K562 (cell line): Measurements from ENCODE around the gene KCTD15. TPM values are rescaled to one million over a fixed set of nuclear protein-coding genes. Genes with fewer than 3 reads are reported as not detected.
A peak's percentile ranks its signal among the peaks of the same experiment; 100 is the strongest.

Source experiments
- ATAC-seq: fragments of 200-7000 bp; cut with Tn5 transposase; 3 replicates; pipeline ENCODE4 v1.9.1; 2020; ENCODE audit warnings: moderate library complexity
- BruUV-seq: library from RNA; stranded (reverse); fragments of 400-500 nt; replicated peaks from 2 replicates; lab custom pipeline; 2021; lab: Mats Ljungman, UMichigan
- CTCF ChIA-PET: fragments of 300-600 bp; formaldehyde crosslinking; extraction: SDS; loops from one replicate; lab custom pipeline; 2021; ENCODE audit warnings: low intra/inter-chr PET ratio; lab: Yijun Ruan, JAX
- POLR2A ChIA-PET: fragments of 300-600, 350-650 bp; sonication (Branson Sonifier 250); formaldehyde crosslinking; extraction: SDS; loops from one replicate; lab custom pipeline; 2021; ENCODE audit warnings: antibody characterized with exemption, inconsistent platforms; lab: Yijun Ruan, JAX
- DNase-seq, 4 experiments: peaks; one replicate each; pipeline versions ENCODE4 v3.0.0 to v3.0.0-alpha.2; 2011 to 2018; ENCODE audit warnings: low spot score in 3 of 4, mixed read lengths in 3 of 4; ENCODE audit errors: extremely low read depth in 1 of 4
- FAIRE-seq: peaks from 2 replicates; lab custom pipeline; 2011; peaks lifted over from hg19 to GRCh38; lab: Jason Lieb, UNC
- H2AFZ ChIP-seq: 2 replicates; pipeline ENCODE4 v1.6.0; 2011; ENCODE audit warnings: low read depth, low read length, control low read depth, inconsistent platforms
- H3K27ac ChIP-seq: fragments of 200-600 bp; 3 replicates; pipeline ENCODE4 v1.8.0; 2011; ENCODE audit warnings: low read depth, mild to moderate bottlenecking, control low read depth, inconsistent platforms, low read length, moderate library complexity, mixed read lengths; ENCODE audit errors: extremely low read depth
- H3K27me3 ChIP-seq, 2 experiments: fragments of 300-600 bp in 1 of 2; 2 replicates in 1 of 2; 3 replicates in 1 of 2; pipeline versions ENCODE4 v1.6.0 to v1.8.0; 2011; ENCODE audit warnings: inconsistent platforms in 2 of 2, low read length in 2 of 2, mild to moderate bottlenecking in 1 of 2, mixed read lengths in 1 of 2, moderate library complexity in 1 of 2; ENCODE audit not compliant: control insufficient read depth in 2 of 2, insufficient read depth in 2 of 2
- H3K36me3 ChIP-seq: fragments of 300-600 bp; 3 replicates; pipeline ENCODE4 v1.8.0; 2011; ENCODE audit warnings: mild to moderate bottlenecking, low read length, inconsistent platforms; ENCODE audit not compliant: control insufficient read depth, insufficient read depth
- H3K4me1 ChIP-seq, 2 experiments: fragments of 200-600 bp in 1 of 2; replicated peaks in 1 of 2; 2 replicates in 1 of 2; 3 replicates in 1 of 2; pipeline versions ENCODE4 v1.5.1 to v1.8.0; 2011; ENCODE audit warnings: inconsistent platforms in 2 of 2, low read length in 2 of 2, mild to moderate bottlenecking in 1 of 2, mixed read lengths in 1 of 2, moderate library complexity in 1 of 2; ENCODE audit not compliant: control insufficient read depth in 2 of 2, insufficient read depth in 2 of 2
- H3K4me2 ChIP-seq: 2 replicates; pipeline ENCODE4 v1.6.1; 2011; ENCODE audit warnings: low read length, control low read depth, inconsistent platforms, mixed read lengths; ENCODE audit not compliant: insufficient read depth
- H3K4me3 ChIP-seq: fragments of 200-600 bp; sonication (generic), shearing (Covaris generic); 2 replicates; pipeline ENCODE4 v1.5.1; 2016; ENCODE audit warnings: control low read depth, inconsistent platforms
- H3K79me2 ChIP-seq: fragments of 200-600 bp; 3 replicates; pipeline ENCODE4 v1.8.0; 2011; ENCODE audit warnings: low read length, inconsistent platforms; ENCODE audit not compliant: control insufficient read depth, insufficient read depth
- H3K9ac ChIP-seq, 2 experiments: 2 replicates each; pipeline versions ENCODE4 v1.6.0 to v1.6.1; 2011; ENCODE audit warnings: low read depth in 2 of 2, low read length in 2 of 2, control low read depth in 1 of 2, inconsistent platforms in 1 of 2, mild to moderate bottlenecking in 1 of 2, mixed read lengths in 1 of 2; ENCODE audit not compliant: insufficient read depth in 1 of 2
- H3K9me1 ChIP-seq: one replicate; pipeline ENCODE4 v1.6.0; 2011; ENCODE audit warnings: inconsistent platforms, mild to moderate bottlenecking, low read length, moderate library complexity; ENCODE audit not compliant: control insufficient read depth, insufficient read depth
- H3K9me3 ChIP-seq: replicated peaks from 2 replicates; pipeline ENCODE4 v1.5.1; 2011; ENCODE audit warnings: low read depth, low read length, inconsistent platforms; ENCODE audit not compliant: control insufficient read depth, insufficient read depth
- H4K20me1 ChIP-seq: replicated peaks from 2 replicates; pipeline ENCODE4 v1.6.1; 2011; ENCODE audit warnings: low read length, inconsistent platforms, mixed read lengths; ENCODE audit not compliant: control insufficient read depth, insufficient read depth
- ATF4 ChIP-seq: fragments of 450-650 bp; formaldehyde crosslinking; IDR thresholded peaks from 2 replicates; pipeline ENCODE4 v1.4.0; 2022; ENCODE audit warnings: mild to moderate bottlenecking, moderate library complexity
- FIP1L1 ChIP-seq: fragments of 200-400 bp; formaldehyde crosslinking; IDR thresholded peaks from 2 replicates; pipeline ENCODE4 v1.6.1; 2018; ENCODE audit warnings: mild to moderate bottlenecking, low read depth, low read length; ENCODE audit not compliant: poor library complexity, severe bottlenecking
- HEY1 ChIP-seq: fragments of 250-450 bp; sonication (Bioruptor Pico); IDR thresholded peaks from 2 replicates; pipeline ENCODE4 v1.5.0; 2020; ENCODE audit warnings: mild to moderate bottlenecking, moderate library complexity, borderline replicate concordance
- HOMEZ ChIP-seq: fragments of 250-450 bp; sonication (Bioruptor Pico); IDR thresholded peaks from 2 replicates; pipeline ENCODE4 v1.4.0; 2020; ENCODE audit warnings: mild to moderate bottlenecking, moderate library complexity
- ILF3 ChIP-seq: fragments of 450-650 bp; IDR thresholded peaks from 2 replicates; pipeline ENCODE4 v1.6.1; 2018; ENCODE audit warnings: antibody characterized with exemption, mild to moderate bottlenecking, moderate library complexity, borderline replicate concordance
- KAT8 ChIP-seq: fragments of 450-650 bp; IDR thresholded peaks from 2 replicates; pipeline ENCODE4 v1.6.1; 2016; ENCODE audit warnings: low read depth, mild to moderate bottlenecking
- MTA1 ChIP-seq: fragments of 450-650 bp; IDR thresholded peaks from 2 replicates; pipeline ENCODE4 v1.6.1; 2017; ENCODE audit warnings: borderline replicate concordance
- NCOA6 ChIP-seq: fragments of 450-650 bp; IDR thresholded peaks from 2 replicates; pipeline ENCODE4 v1.6.1; 2017; ENCODE audit warnings: mild to moderate bottlenecking
- TAF15 ChIP-seq: fragments of 200-400 bp; formaldehyde crosslinking; IDR thresholded peaks from 2 replicates; pipeline ENCODE4 v1.6.1; 2017; ENCODE audit warnings: mild to moderate bottlenecking, low read depth, low read length, moderate library complexity
- ZBTB34 ChIP-seq: fragments of 250-450 bp; sonication (Bioruptor Pico); IDR thresholded peaks from 2 replicates; pipeline ENCODE4 v1.8.0; 2021; ENCODE audit warnings: mild to moderate bottlenecking, moderate library complexity
- ZBTB43 ChIP-seq: sonication (generic); formaldehyde crosslinking; IDR thresholded peaks from 2 replicates; pipeline ENCODE4 v1.8.0; 2023; ENCODE audit warnings: mild to moderate bottlenecking, missing genetic modification reagents
- ZBTB9 ChIP-seq: fragments of 450-650 bp; formaldehyde crosslinking; IDR thresholded peaks from 2 replicates; pipeline ENCODE4 v1.4.0; 2020; ENCODE audit warnings: mild to moderate bottlenecking, moderate library complexity
- ZFP30 ChIP-seq: fragments of 250-450 bp; sonication (Bioruptor Pico); IDR thresholded peaks from 2 replicates; pipeline ENCODE4 v1.8.0; 2022; ENCODE audit warnings: moderate library complexity, mild to moderate bottlenecking, inconsistent platforms, borderline replicate concordance
- ZNF197 ChIP-seq: fragments of 200-800 bp; sonication (Bioruptor generic); IDR thresholded peaks from 2 replicates; pipeline ENCODE4 v1.6.1; 2016; ENCODE audit warnings: low read depth, missing genetic modification characterization, missing compliant biosample characterization
- ZNF24 ChIP-seq: fragments of 450-650 bp; IDR thresholded peaks from 2 replicates; pipeline ENCODE4 v1.6.1; 2016
- ZNF766 ChIP-seq: fragments of 200-800 bp; sonication (Bioruptor generic); conservative IDR thresholded peaks from 2 replicates; pipeline ENCODE4 v1.6.1; 2016; ENCODE audit warnings: missing genetic modification characterization, missing compliant biosample characterization
- WGBS: fragments of 100-300 bp; shearing (Covaris generic); methylation state at CpG from one replicate; pipeline ENCODE4 v1.1.6; 2016; ENCODE audit warnings: low coverage, mixed read lengths; ENCODE audit not compliant: insufficient coverage; ENCODE audit errors: missing lambda C conversion rate; 5-methylcytosine and 5-hydroxymethylcytosine counted together
- in situ Hi-C: fragments of 300-500 bp; cut with MboI; formaldehyde crosslinking; loops from 4 replicates; pipeline ENCODE4 v1.15.0; 2018; ENCODE audit warnings: inconsistent platforms, mixed read lengths
- intact Hi-C: fragments of 100-400 bp; cut with micrococcal nuclease; formaldehyde crosslinking; loops from 2 replicates; pipeline ENCODE4 v1.14.2; 2022
- polyA plus RNA-seq, 8 experiments: library from polyadenylated mRNA; depleted of rRNA in 4 of 8; stranded (reverse) in 5 of 8; unstranded in 3 of 8; fragments of >200 nt; fragmentation: Nextera tagmentation in 2 of 8; fragmentation: Illumina TruSeq in 1 of 8; extraction: Ambion mirVana in 2 of 8; extraction: Trizol in 1 of 8; gene quantifications; 2 replicates each; pipeline versions ENCODE4 v1.2.1 to v1.2.3, GENCODE V29; 2011 to 2014; ENCODE audit warnings: inconsistent platforms in 1 of 8, missing spikeins in 1 of 8
- total RNA-seq, 7 experiments: library from RNA; depleted of rRNA in 6 of 7; stranded (reverse); fragments of >200 nt in 6 of 7; fragmentation: Illumina TruSeq in 2 of 7; extraction: Trizol in 2 of 7; gene quantifications; 2 replicates each; pipeline versions ENCODE4 v1.2.1 to v1.2.3, GENCODE V29; 2011 to 2021; ENCODE audit warnings: low replicate concordance in 1 of 7

KCTD15 gene
- total and polyA plus RNA-seq, 9 of the 15 experiments (the other 6 are each of a cell fraction or from before 2014, with no cell fraction given): 1.7 to 49.0 (median 11.8) TPM

- peaks cover 0 to 3% of the 10 kb centered on the region in 2 experiments; a peak in 1 of 5 replicates for H3K4me1 ChIP-seq
- H3K9me1 ChIP-seq: no peaks in the 10 kb centered on the region
- intact Hi-C loops (no loop called here), in situ Hi-C loops (no loop called here)
- H2AFZ ChIP-seq: no peak overlapping the region
- H3K4me2 ChIP-seq: no peak overlapping the region
- peak; percentile 44 for FAIRE-seq
- no peak overlapping the region for H3K9ac ChIP-seq
- ATAC-seq: peak; percentile 62; the same call in 2 of the 3 replicates
- DNase-seq: peak; percentile 49 to 67 (median 58)
- H4K20me1 ChIP-seq: peaks cover 30% of the 10 kb centered on the region
- H3K36me3 ChIP-seq: no peaks in the 10 kb centered on the region
- no TSS peak for BruUV-seq
- CTCF ChIA-PET: interaction anchor here (1.2 kb wide), 1 partner anchor 337 kb away, joined by 4 read pairs; no protein-coding TSS in a partner anchor
- H3K27me3 ChIP-seq: peaks cover 0 to 60% of the 10 kb centered on the region in 2 experiments; a peak in 3 of 5 replicates
- no peak overlapping the region for H3K27ac ChIP-seq
- no peaks in the 10 kb centered on the region for H3K9me3 ChIP-seq
- H3K4me3 ChIP-seq: no peak overlapping the region
- H3K79me2 ChIP-seq: no peaks in the 10 kb centered on the region
- POLR2A ChIA-PET: interaction anchor here (0.7 to 1.2 kb wide), 4 partner anchors 9 to 401 kb away, joined by 3 to 6 read pairs (median 4); no protein-coding TSS in a partner anchor
- WGBS: 11% methylated on average over 9 of the region's 9 CpGs
- TF ChIP-seq ZNF24 (no peak), ATF4 (CRISPR knock-in tag) (no peak), HEY1 (CRISPR knock-in tag) (no peak), HOMEZ (CRISPR knock-in tag) (no peak), ZBTB43 (CRISPR knock-in tag) (no peak), FIP1L1 (no peak), ZBTB9 (no peak), KAT8 (no peak), ILF3 (no peak), NCOA6 (no peak), ZNF197 (CRISPR knock-in tag) (no peak), ZBTB34 (no peak), ZFP30 (CRISPR knock-in tag) (no peak), ZNF766 (0 out of 2 replicates have a peak, but pooled peaks have one; percentile 36), MTA1 (no peak), TAF15 (no peak)
These were observed 28.7 kb upstream of the KCTD15 start for GRCh38 chr19:33767898-33768413.
